ENCODE measurements around the gene PLPP3. TPM values are rescaled to one million over a fixed set of nuclear protein-coding genes. Genes with fewer than 3 reads are reported as not detected.

The PLPP3 gene
- total RNA-seq, 6 experiments from 2014 or later: 47.8 to 118 (median 65.8) TPM

DNA sequence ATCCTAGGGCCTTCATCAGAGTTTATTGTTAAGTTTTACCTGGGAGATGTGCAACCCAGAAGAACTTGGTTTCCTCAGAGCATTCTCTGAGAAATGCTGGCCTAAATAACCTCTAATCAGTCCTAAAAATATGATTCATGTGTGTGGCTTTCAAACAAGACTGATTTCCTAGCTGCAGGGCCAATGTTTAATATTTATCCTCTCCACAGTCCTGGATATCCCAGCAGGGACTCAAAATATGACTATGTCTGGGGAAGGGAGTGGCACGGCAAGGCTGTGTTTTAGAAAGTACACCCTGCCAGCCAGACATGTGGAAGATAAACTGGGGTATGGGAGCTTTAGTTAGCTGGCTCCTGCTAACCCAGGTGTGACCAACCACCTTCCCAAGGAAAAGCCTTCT, 26.3 kb downstream of the PLPP3 start:
- ATAC-seq: no peak
- H3K4me1 ChIP-seq: peaks cover 0 to 72% (median 37%) of the 10 kb centered on the region in 4 donors
- 10% methylated on average over 1 of the region's 1 CpG for WGBS (ENCODE audit: insufficient coverage, low coverage, low lambda C conversion rate, missing lambda C conversion rate)

GRCh38 chr1:56552349-56552748, 27.0 kb downstream of the PLPP3 start:
- Histone ChIP-seq H3K36me3 (no peaks in the 10 kb centered on the region), H3K27me3 (no peaks in the 10 kb centered on the region), H3K9me3 (no peaks in the 10 kb centered on the region), H3K4me3 (no peak overlapping the region), H3K27ac (no peak overlapping the region), H3K4me1 (peaks cover 0 to 75% (median 40%) of the 10 kb centered on the region in 4 donors)
- TF ChIP-seq CTCF (IDR thresholded peaks at IDR 0.05) (no peak), POLR2A (IDR thresholded peaks at IDR 0.05) (no peak)
- intact Hi-C loops (cut with DNase I): no loop called here
- ATAC-seq (no peak), DNase-seq (no peak)

More for the DNA sequence above, 26.3 kb downstream of the PLPP3 start:
- TF ChIP-seq CTCF (IDR thresholded peaks at IDR 0.05): no peak
- TF ChIP-seq POLR2A (IDR thresholded peaks at IDR 0.05): no peak
- H3K36me3 ChIP-seq: no peaks in the 10 kb centered on the region
- peak overlapping the region in 1 of 3 donors; percentile 3 for H3K27ac ChIP-seq
- DNase-seq: no peak
- intact Hi-C loops (cut with DNase I): no loop called here
- H3K27me3 ChIP-seq: no peaks in the 10 kb centered on the region
- H3K4me3 ChIP-seq: no peak overlapping the region
- no peaks in the 10 kb centered on the region for H3K9me3 ChIP-seq

GRCh38 chr1:56551691-56552090, 27.7 kb downstream of the PLPP3 start:
- H3K27ac ChIP-seq: no peak overlapping the region
- H3K27me3 ChIP-seq: no peaks in the 10 kb centered on the region
- DNase-seq: no peak
- no peak overlapping the region for H3K4me3 ChIP-seq
- WGBS (ENCODE audit: insufficient coverage, low coverage, low lambda C conversion rate, missing lambda C conversion rate): 71% methylated on average over 3 of the region's 3 CpGs
- intact Hi-C loops (cut with DNase I): no loop called here
- TF ChIP-seq POLR2A (IDR thresholded peaks at IDR 0.05): no peak
- TF ChIP-seq CTCF (IDR thresholded peaks at IDR 0.05): no peak
- H3K9me3 ChIP-seq: no peaks in the 10 kb centered on the region
- H3K36me3 ChIP-seq: no peaks in the 10 kb centered on the region
- no peak for ATAC-seq
- H3K4me1 ChIP-seq: peaks cover 0 to 81% (median 43%) of the 10 kb centered on the region in 4 donors

DNA sequence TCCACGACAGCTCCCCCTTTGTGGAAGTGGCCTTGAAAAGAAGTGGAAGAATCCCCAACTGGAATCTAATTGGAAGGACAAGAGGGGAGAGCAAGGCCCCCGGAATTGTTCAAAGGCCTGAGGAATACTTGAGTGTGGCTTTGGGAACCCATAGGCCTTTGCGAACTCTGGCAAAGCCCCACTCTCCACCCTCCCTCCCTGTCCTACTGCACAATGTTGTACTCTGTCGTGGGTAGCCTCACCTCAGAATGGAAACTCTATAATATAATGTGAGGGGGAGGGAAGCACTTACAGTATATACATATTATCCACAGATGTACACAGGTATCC, 28.5 kb downstream of the PLPP3 start:
- no peak overlapping the region for H3K4me3 ChIP-seq
- no peak overlapping the region for H3K27ac ChIP-seq
- H3K27me3 ChIP-seq: no peaks in the 10 kb centered on the region
- ATAC-seq: no peak
- peaks cover 0 to 90% (median 47%) of the 10 kb centered on the region in 4 donors for H3K4me1 ChIP-seq
- no peaks in the 10 kb centered on the region for H3K9me3 ChIP-seq
- H3K36me3 ChIP-seq: no peaks in the 10 kb centered on the region
- no peak for TF ChIP-seq POLR2A (IDR thresholded peaks at IDR 0.05)
- TF ChIP-seq CTCF (IDR thresholded peaks at IDR 0.05): no peak
- DNase-seq: no peak
- intact Hi-C loops (cut with DNase I): no loop called here
- 32% methylated on average over 2 of the region's 4 CpGs for WGBS (ENCODE audit: insufficient coverage, low coverage, low lambda C conversion rate, missing lambda C conversion rate)

Measured in right lobe of liver (tissue), 6 donors.